Frontal cortex (tissue), 4 donors: Measurements from ENCODE around the gene PLEKHA1. TPM values are rescaled to one million over a fixed set of nuclear protein-coding genes. Genes with fewer than 3 reads are reported as not detected.
A peak's percentile ranks its signal among the peaks of the same experiment; 100 is the strongest.

Source experiments
- DNase-seq, 2 donors: peaks; one replicate each; pipeline ENCODE4 v3.0.0; 2012; ENCODE audit warnings: low spot score in 2 of 2
- FAIRE-seq: peaks from 2 replicates; lab custom pipeline; 2012; peaks lifted over from hg19 to GRCh38; lab: Jason Lieb, UNC
- total RNA-seq: library from RNA; depleted of rRNA; stranded (reverse); fragments of >200 nt; gene quantifications from one replicate; pipeline ENCODE4 v1.2.3, GENCODE V29; 2014
- donor health status: control.
- donor health status: control.
- donor health status: control.

The PLEKHA1 gene
- total RNA-seq = 29.8 TPM

DNA sequence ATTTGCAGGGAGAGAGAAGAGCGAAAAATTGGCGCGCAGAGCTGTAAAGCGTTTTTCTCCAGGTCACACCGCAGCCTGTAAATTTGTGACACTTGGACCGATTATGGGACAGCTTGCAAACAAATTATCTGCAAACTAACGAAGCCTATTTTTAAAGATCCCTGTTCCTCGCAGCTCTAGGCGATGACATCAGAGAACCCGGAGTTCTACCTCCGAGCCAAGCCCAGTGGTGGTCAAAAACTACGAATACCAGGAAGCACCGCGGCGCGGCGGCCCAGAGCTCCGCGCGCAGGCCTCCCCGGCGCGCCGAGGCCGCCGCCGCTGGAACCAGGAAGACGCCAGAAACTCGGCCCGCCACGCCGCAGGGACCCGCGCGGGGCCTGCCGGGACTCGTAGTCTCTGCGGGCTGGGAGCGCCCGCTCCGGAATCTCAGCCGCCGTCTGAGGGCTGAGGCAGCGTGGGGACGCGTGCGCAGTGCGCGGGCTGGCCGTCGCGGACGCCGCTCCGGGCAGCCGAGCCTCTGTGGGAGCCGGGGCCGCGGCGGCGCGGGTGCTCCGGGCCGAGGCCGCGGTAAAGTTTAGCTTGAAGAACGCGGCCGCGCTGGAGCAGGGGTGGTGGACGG lies at the start of gene PLEKHA1:
TSS of gene PLEKHA1 (plus strand) at position 472 of the 622 bp plus-strand sequence. CDS start 18,493 bp downstream, outside the sequence.
- peak; percentile 90 to 97 for DNase-seq
- no peak for FAIRE-seq

DNA sequence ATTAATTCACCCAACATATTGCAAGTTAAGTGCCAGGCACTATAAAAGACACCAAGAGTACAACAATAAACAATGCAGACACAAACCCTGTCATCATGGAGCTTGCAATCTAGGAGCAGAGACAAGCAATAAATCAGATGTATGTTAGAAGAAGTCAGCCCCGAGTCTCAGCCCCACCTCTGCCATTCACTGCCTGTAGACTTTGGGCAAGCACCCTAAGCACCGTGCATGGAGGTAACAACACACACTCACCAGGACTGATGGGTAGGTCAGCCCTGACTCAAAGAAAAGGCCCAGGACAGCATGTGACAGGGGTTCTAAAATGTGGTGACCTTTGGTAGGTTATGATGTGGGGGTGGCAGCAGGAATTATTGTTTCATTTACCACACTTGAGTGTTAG lies 49.3 kb upstream of the PLEKHA1 start:
- no peak for FAIRE-seq

DNA sequence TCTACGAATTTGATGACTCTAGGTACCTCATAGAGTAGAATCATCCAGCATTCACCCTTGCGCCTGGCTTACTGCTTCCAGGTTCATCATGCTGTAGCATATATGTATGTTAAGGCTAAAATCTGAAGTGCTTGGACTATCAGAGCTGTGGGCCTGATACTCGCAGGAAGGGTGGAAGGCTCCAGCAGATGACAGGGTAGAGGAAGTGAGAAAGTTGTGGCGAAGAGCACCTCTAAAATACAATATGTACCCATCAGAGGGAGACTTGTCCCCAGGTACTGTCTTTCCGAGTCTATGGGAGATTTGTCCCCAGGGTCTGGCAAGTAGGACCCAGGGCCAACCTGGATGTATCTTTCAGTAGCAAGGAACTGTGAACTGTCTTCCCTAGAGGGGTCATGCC lies 48.1 kb upstream of the PLEKHA1 start:
- FAIRE-seq = no peak
- DNase-seq = no peak

More for the DNA sequence above, 49.3 kb upstream of the PLEKHA1 start:
- DNase-seq = no peak

DNA sequence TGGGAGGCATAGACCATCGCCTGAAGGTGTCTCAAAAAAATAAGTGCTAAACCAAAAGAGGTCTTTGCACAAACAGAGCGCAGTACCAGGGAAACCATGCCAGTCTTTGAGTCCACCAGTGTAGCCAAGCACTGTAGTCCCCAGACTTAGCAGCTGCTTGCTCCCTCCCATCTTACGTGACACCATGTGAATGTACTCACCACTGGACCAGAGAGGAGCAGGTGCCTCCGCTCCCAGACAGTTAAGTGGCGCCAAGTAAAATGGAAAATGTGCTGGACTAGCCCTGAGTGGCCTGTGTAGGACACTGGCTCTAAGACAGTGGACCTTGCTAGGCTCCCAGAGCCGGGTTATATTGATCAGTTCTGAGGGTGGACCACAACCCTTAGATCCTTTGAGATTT lies 47.7 kb upstream of the PLEKHA1 start:
- DNase-seq (no peak), FAIRE-seq (no peak)

- FAIRE-seq (no peak), DNase-seq (no peak)
These were observed 47.0 kb upstream of the PLEKHA1 start for GRCh38 chr10:122327237-122328206.

DNA sequence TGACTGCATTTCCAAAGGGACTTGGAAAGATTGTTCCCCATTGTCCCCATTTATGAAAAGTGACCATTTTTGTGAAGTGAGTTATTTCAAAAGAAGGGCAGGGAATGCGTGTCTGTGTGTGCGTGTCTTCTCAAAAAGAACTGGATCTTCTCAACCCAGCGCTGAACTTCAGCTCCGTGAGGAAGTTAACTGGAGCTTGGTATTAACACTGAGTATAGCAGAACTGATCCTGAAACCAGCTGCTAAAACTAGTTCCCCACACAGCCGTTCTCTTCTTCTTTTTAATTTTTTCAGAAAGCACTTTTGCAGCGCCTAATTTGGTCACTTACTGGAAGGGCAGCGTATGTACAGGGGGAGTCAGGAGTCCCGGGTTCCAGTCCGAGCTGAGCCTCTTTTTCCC lies 45.8 kb upstream of the PLEKHA1 start:
- DNase-seq = no peak
- no peak for FAIRE-seq

DNA sequence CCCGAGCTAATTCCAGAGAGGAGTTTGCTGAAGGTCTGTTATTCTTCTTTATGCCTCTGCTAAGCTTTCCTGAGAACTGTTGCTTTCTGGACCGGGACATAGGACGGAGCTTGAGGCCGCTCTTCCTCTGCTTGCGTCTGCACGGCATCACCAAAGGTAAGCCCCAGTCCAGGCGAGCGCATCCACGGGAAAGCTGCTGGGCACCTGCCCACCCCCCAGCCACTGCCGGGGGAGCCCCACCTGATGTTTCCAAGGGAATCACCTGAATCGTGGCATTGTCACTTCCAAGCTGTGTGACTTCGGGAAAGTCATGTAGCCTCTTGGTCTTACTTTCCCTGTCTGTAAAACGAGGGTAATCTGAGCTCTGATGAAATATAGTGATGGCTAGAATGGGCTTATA lies 45.1 kb upstream of the PLEKHA1 start:
- FAIRE-seq (no peak), DNase-seq (no peak)

- DNase-seq = no peak
- no peak for FAIRE-seq
These were observed 43.4 kb upstream of the PLEKHA1 start for GRCh38 chr10:122331100-122331499.

DNA sequence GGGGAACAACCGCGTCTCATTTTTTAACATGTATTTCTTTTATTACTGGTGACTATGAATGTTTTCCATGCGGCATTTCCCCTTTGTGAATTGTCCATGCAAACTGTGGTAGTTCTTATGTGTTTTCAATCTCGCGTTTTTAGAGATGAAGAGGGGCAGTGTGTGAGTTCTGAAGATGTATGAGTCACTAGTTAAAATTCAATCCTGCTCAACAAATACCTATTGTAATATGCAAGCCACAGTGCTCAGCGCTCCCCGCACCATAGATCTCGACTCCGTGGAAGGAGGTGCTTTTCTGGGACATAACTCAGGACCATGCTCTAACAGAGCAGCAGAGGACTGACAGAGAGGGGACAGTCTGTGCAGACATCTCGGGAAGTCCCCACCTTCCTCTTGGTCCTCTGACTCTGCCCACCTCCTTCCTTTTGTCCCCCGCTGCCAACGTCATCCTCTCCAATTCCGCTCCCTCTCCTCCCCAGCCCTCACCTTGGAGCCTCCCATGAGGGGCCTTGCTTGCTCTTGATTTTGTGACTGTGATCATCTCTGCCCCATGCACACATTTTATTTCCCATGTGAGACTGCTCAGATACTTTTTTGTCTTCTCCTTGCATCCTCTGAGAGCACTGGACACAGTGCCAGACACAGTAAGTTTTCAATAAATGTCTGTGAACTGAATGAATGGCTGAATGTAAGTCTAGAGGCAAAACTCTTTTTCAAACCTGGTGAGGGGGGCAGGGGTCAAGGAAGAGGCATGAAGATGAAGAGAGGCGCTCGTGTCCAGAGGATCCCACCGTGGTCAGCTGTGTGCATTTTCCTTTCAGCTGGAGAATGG lies 42.7 kb upstream of the PLEKHA1 start:
- DNase-seq = no peak

DNA sequence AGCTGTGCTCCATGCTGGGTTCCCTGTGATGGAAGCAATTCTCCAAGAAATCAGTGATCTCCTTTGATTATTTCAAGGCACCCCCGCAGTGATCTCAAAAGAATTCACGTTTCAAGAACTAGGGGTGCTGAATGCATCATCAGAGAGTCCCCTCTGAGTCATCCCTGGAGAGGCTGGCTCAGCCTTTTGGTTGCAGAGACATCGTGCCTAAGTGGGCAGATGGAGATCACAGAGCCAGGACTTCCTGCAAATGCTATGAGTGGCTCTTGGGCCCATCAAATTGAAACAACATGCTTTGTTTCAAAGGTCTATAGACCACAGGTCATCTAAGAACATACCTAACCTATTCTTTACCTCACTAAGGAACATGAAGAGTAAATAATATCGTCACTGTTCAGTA lies 41.5 kb upstream of the PLEKHA1 start:
- DNase-seq (no peak), FAIRE-seq (no peak)

More for the DNA sequence above, 42.7 kb upstream of the PLEKHA1 start:
- peak; percentile 66 for FAIRE-seq

GRCh38 chr10:122336332-122336731 lies 38.2 kb upstream of the PLEKHA1 start:
- FAIRE-seq = no peak
- DNase-seq = no peak

- FAIRE-seq (no peak), DNase-seq (no peak)
These were observed 37.5 kb upstream of the PLEKHA1 start for GRCh38 chr10:122336961-122337360.

DNA sequence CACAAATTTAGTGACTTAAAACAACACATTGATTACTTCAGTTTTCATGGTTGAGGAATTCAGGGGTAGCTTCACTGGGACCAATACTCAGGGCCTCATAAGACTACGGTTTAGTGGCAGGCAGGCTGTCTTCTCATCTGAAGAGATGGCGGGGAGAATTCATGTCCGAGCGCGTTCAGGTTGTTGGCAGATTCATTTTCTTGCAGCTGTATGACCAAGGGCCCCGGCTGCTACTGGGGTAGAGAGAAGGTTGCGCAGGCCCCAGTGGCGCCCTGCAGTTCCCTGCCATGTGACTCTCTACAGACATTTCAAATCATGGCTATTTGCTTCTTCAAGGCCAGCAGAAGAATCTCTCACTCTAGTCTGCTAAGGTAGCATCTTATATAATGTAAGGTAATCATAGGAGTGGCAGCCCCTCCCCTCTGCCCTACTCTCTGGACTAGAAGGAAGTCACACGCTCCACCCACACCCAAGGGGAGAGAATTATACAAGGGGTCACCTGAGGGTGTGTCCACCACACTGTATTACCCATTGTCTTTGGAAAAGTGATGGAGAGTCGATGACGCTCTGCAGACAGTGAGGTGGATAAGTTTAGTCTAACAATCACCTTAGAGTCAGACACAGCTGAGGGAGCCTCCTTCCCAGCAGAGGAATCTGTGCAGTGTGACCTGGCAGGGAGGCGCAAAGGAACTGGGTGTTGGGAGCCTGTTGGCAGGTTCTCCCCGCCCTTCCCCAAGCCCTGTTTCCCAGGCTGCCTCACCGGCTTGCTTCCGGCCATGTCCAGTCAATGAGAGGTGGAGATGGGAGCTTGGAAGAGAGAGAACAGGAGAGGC lies 35.7 kb upstream of the PLEKHA1 start:
- DNase-seq (no peak), FAIRE-seq (no peak)

DNA sequence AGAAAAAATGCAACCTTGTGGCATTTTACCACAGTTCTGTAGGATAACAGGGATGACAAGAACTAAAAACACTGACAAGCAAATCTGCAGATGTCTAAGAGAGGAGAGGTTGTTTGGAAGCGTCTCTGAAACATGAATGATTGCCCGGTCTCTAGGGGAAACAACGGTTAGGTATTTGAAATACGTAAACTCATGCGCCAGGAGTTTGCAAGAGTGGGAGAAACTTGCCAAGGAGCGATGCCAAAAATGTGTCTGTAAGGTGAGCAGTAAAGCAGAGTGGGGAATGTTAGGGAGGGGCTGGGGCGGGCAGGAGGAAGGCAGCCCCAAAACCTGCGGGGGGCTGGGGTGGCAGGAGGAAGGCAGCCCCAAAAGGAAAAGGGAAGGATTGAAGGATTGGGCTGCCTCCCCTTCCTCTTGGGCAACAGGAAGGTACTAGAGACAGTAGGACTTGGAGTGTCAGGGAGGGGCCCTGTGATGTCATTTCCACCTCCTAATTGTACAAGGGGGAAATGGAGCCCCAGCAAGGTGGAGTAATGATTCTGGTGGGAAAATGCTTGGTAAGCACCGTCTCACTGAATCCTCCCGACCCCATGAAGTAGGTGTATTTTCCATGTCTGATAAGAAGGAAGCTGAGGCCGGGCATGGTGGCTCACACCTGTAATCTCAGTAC lies 33.2 kb upstream of the PLEKHA1 start:
- DNase-seq = no peak

DNA sequence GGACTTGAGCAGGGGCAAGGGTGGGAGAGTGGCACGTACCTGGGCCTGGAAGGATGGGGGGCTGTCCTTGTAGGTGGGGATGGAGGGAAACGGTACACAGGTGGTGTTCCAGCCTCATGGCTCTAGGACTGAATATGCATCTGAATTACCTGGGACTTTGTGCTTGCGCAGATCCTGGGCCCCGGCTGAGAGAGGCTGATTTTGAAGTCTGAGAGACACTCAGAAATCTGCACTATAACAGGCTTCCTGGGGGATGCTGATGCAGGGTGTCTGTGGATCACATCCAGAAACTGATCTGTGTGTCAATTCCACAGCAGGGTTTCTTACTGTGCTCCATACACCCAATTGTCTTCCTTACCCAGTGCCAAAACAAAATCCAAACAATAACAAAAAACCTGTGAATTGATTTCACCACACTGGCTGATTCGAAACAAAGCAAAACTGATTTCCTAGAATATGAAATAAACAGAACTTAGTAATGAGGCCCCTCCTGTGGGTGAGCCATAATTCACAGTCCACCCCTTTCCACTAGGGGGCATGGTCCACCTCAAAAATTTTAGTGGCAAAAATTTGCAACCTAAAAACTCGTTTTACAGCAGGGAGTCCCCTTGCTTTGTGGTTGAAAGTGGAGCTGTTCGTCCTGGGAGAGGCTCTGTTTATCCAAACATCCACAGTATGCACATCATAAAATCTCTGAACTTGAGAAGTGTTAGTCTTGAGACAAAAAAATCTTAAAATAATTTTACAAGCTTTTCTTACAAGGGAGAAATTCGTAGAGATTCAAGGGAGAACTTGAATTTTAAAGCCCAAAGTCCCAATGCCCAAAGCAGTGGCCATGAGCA lies 32.0 kb upstream of the PLEKHA1 start:
- peak; percentile 89 for FAIRE-seq
- DNase-seq = peak; percentile 21 to 53

More for the DNA sequence above, 33.2 kb upstream of the PLEKHA1 start:
- FAIRE-seq = no peak

- DNase-seq (no peak), FAIRE-seq (no peak)
These were observed 31.2 kb upstream of the PLEKHA1 start for GRCh38 chr10:122343135-122343800.

DNA sequence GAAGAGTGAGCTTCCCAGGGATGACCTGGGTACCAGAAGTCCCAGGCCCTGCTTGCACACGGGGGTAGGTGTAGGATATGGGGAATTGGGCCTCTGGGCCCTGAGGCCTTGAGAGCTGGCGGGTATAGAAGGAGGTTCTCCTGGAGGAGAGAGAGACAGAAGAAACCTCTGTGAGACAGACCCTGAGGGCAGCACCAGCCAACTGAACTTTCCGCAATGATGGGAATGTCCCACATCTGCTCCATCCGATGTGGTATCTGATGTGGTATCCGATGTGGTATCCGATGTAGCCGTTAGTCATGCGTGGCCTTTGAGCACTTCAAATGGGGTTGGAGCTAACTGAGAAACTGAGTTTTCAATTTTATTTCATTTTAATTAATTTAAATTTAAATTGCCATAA lies 30.6 kb upstream of the PLEKHA1 start:
- no peak for FAIRE-seq
- no peak for DNase-seq
